Measurements from ENCODE around the gene PGM2L1.

GRCh38 chr11:74338963-74339362, 59.3 kb downstream of the PGM2L1 start:
- TF ChIP-seq CTCF (IDR thresholded peaks at IDR 0.05; ENCODE audit: low read depth, low read length), result no peak
- no peak for TF ChIP-seq EZH2phosphoT487 (IDR thresholded peaks at IDR 0.05; ENCODE audit: low read depth)
